H9 (cell line): ENCODE measurements around the gene SCFD2. TPM values are rescaled to one million over a fixed set of nuclear protein-coding genes. Genes with fewer than 3 reads are reported as not detected.

Experiments
- DNase-seq: peaks from one replicate; pipeline ENCODE4 v3.0.0-alpha.2; 2017
- H2AFZ ChIP-seq: one replicate; pipeline ENCODE4 v1.6.1; 2013; ENCODE audit warnings: mild to moderate bottlenecking, low read length, control low read depth, moderate library complexity
- H2AK5ac ChIP-seq: 2 replicates; pipeline ENCODE4 v1.6.1; 2013; ENCODE audit warnings: low read length, control low read depth, mixed read lengths; ENCODE audit not compliant: insufficient read length
- H2BK120ac ChIP-seq: one replicate; pipeline ENCODE4 v1.6.1; 2013; ENCODE audit warnings: low read depth, mild to moderate bottlenecking, low read length, control low read depth, inconsistent platforms; ENCODE audit not compliant: poor library complexity, severe bottlenecking
- H2BK12ac ChIP-seq: 2 replicates; pipeline ENCODE4 v1.6.1; 2013; ENCODE audit warnings: low read length, control low read depth, mixed read lengths, low read depth; ENCODE audit not compliant: insufficient read length
- H2BK15ac ChIP-seq: 2 replicates; pipeline ENCODE4 v1.6.1; 2013; ENCODE audit warnings: low read depth, low read length, control low read depth
- H2BK20ac ChIP-seq: one replicate; pipeline ENCODE4 v1.6.1; 2013; ENCODE audit warnings: low read depth, mild to moderate bottlenecking, low read length, control low read depth, inconsistent platforms; ENCODE audit not compliant: poor library complexity, severe bottlenecking
- H2BK5ac ChIP-seq: 2 replicates; pipeline ENCODE4 v1.6.1; 2013; ENCODE audit warnings: low read length, control low read depth, mixed read lengths; ENCODE audit not compliant: insufficient read length
- H3K14ac ChIP-seq: 2 replicates; pipeline ENCODE4 v1.6.1; 2013; ENCODE audit warnings: low read length, control low read depth; ENCODE audit not compliant: insufficient read depth
- H3K18ac ChIP-seq: 2 replicates; pipeline ENCODE4 v1.6.1; 2013; ENCODE audit warnings: low read depth, mild to moderate bottlenecking, mixed read lengths, low read length, control low read depth; ENCODE audit not compliant: insufficient read length
- H3K23ac ChIP-seq: 2 replicates; pipeline ENCODE4 v1.6.1; 2013; ENCODE audit warnings: low read length, control low read depth, mixed read lengths, low read depth; ENCODE audit not compliant: insufficient read length
- H3K23me2 ChIP-seq: 2 replicates; pipeline ENCODE4 v1.6.1; 2013; ENCODE audit warnings: low read depth, mild to moderate bottlenecking, mixed read lengths, low read length, control low read depth; ENCODE audit not compliant: insufficient read length, poor library complexity, severe bottlenecking
- H3K27ac ChIP-seq: 2 replicates; pipeline ENCODE4 v1.5.1; 2013; ENCODE audit warnings: low read length, control low read depth, mixed read lengths, low read depth; ENCODE audit not compliant: insufficient read length
- H3K27me3 ChIP-seq: 2 replicates; pipeline ENCODE4 v1.6.1; 2013; ENCODE audit warnings: low read length, control low read depth, inconsistent platforms; ENCODE audit not compliant: insufficient read depth
- H3K4ac ChIP-seq: 2 replicates; pipeline ENCODE4 v1.6.1; 2013; ENCODE audit warnings: low read depth, mild to moderate bottlenecking, control low read depth, inconsistent platforms, low read length, moderate library complexity
- H3K4me1 ChIP-seq: 2 replicates; pipeline ENCODE4 v1.6.1; 2013; ENCODE audit warnings: low read length, control low read depth, inconsistent platforms; ENCODE audit not compliant: insufficient read depth
- H3K4me2 ChIP-seq: 2 replicates; pipeline ENCODE4 v1.6.1; 2013; ENCODE audit warnings: low read length, control low read depth, mixed read lengths; ENCODE audit not compliant: insufficient read length, insufficient read depth
- H3K56ac ChIP-seq: 2 replicates; pipeline ENCODE4 v1.6.1; 2013; ENCODE audit warnings: low read depth, mild to moderate bottlenecking, mixed read lengths, low read length, control low read depth; ENCODE audit not compliant: insufficient read length
- H3K79me1 ChIP-seq: 2 replicates; pipeline ENCODE4 v1.6.1; 2013; ENCODE audit warnings: low read depth, mild to moderate bottlenecking, moderate library complexity, low read length, control low read depth, inconsistent platforms; ENCODE audit not compliant: insufficient read depth, poor library complexity, severe bottlenecking
- H3K79me2 ChIP-seq: 2 replicates; pipeline ENCODE4 v1.6.1; 2013; ENCODE audit warnings: low read length, control low read depth, inconsistent platforms; ENCODE audit not compliant: insufficient read depth
- H3K9ac ChIP-seq: 2 replicates; pipeline ENCODE4 v1.6.1; 2013; ENCODE audit warnings: low read length, control low read depth, mixed read lengths; ENCODE audit not compliant: insufficient read length; ENCODE audit errors: extremely low read depth
- H3K9me3 ChIP-seq: one replicate; pipeline ENCODE4 v1.6.1; 2013; ENCODE audit warnings: low read depth, low read length, inconsistent platforms; ENCODE audit not compliant: control insufficient read depth
- H3T11ph ChIP-seq: one replicate; pipeline ENCODE4 v1.6.1; 2013; ENCODE audit warnings: mild to moderate bottlenecking, low read length, control low read depth, inconsistent platforms
- H4K20me1 ChIP-seq: one replicate; pipeline ENCODE4 v1.6.1; 2013; ENCODE audit not compliant: control insufficient read depth, insufficient read length, insufficient read depth
- H4K5ac ChIP-seq: 2 replicates; pipeline ENCODE4 v1.6.1; 2013; ENCODE audit warnings: low read depth, mild to moderate bottlenecking, mixed read lengths, low read length, control low read depth; ENCODE audit not compliant: insufficient read length
- H4K8ac ChIP-seq: replicated peaks from 2 replicates; pipeline ENCODE4 v1.6.1; 2013; ENCODE audit warnings: low read length, control low read depth, mixed read lengths, low read depth; ENCODE audit not compliant: insufficient read length
- H4K91ac ChIP-seq: 2 replicates; pipeline ENCODE4 v1.6.1; 2013; ENCODE audit warnings: low read depth, mild to moderate bottlenecking, moderate library complexity, mixed read lengths, low read length, control low read depth; ENCODE audit not compliant: insufficient read length
- H3K27ac Mint-ChIP-seq, 3 experiments: 2 replicates in 2 of 3; 3 replicates in 1 of 3; pipeline ENCODE4 v1.8.0; 2020 to 2021; ENCODE audit warnings: mixed read lengths in 3 of 3, mild to moderate bottlenecking in 1 of 3, moderate library complexity in 1 of 3
- H3K27me3 Mint-ChIP-seq: 2 replicates; pipeline ENCODE4 v1.8.0; 2021; ENCODE audit warnings: low read depth, mild to moderate bottlenecking, moderate library complexity, mixed read lengths
- H3K36me3 Mint-ChIP-seq, 3 experiments: 2 replicates in 2 of 3; 3 replicates in 1 of 3; pipeline ENCODE4 v1.8.0; 2020 to 2021; ENCODE audit warnings: low read depth in 3 of 3, mixed read lengths in 3 of 3; ENCODE audit not compliant: insufficient read depth in 1 of 3
- H3K4me1 Mint-ChIP-seq, 2 experiments: 2 replicates each; pipeline ENCODE4 v1.8.0; 2020; ENCODE audit warnings: mixed read lengths in 2 of 2
- H3K4me3 Mint-ChIP-seq, 2 experiments: 2 replicates in 1 of 2; 3 replicates in 1 of 2; pipeline ENCODE4 v1.8.0; 2020 to 2021; ENCODE audit warnings: mild to moderate bottlenecking in 2 of 2, mixed read lengths in 2 of 2, moderate library complexity in 1 of 2
- H3K9me3 Mint-ChIP-seq, 2 experiments: 2 replicates in 1 of 2; 3 replicates in 1 of 2; pipeline ENCODE4 v1.8.0; 2020; ENCODE audit warnings: mild to moderate bottlenecking in 2 of 2, mixed read lengths in 2 of 2, moderate library complexity in 1 of 2
- CTCF ChIP-seq: fragments of 200-600 bp; sonication (generic); conservative IDR thresholded peaks from 3 replicates; pipeline ENCODE4 v1.8.0; 2021; ENCODE audit warnings: antibody characterized with exemption, mild to moderate bottlenecking
- WGBS: extraction: QIAGEN DNeasy Blood & Tissue Kit; methylation state at CpG from one replicate; pipeline ENCODE4 v1.1.7; 2013; ENCODE audit warnings: missing lambda C conversion rate, low lambda C conversion rate, mixed read lengths; ENCODE audit not compliant: insufficient read length; ENCODE audit errors: extremely low coverage; 5-methylcytosine and 5-hydroxymethylcytosine counted together
- total RNA-seq: library from RNA; stranded (reverse); gene quantifications from 2 replicates; pipeline ENCODE4 v1.2.1, GENCODE V29; 2021

SCFD2 gene
- total RNA-seq, 1 experiment from 2014 or later = 10.1 TPM

- Histone ChIP-seq H2BK120ac (no peak overlapping the region), H3K9me3 (no peaks in the 10 kb centered on the region), H3K27ac (no peak overlapping the region), H4K91ac (no peak overlapping the region), H3K79me2 (no peaks in the 10 kb centered on the region), H2AK5ac (no peak overlapping the region), H2BK20ac (no peak overlapping the region), H3K4me1 (no peaks in the 10 kb centered on the region), H3T11ph (no peak overlapping the region), H4K5ac (no peak overlapping the region), H3K9ac (no peak overlapping the region), H2AFZ (no peak overlapping the region), H4K8ac (no peak overlapping the region), H2BK15ac (no peak overlapping the region), H3K27me3 (no peaks in the 10 kb centered on the region), H3K14ac (no peak overlapping the region), H3K18ac (no peak overlapping the region), H3K4ac (no peak overlapping the region), H3K4me2 (no peak overlapping the region), H2BK12ac (no peak overlapping the region), H3K79me1 (no peaks in the 10 kb centered on the region), H3K23ac (no peak overlapping the region), H4K20me1 (no peaks in the 10 kb centered on the region), H3K56ac (no peak overlapping the region), H2BK5ac (no peak overlapping the region), H3K23me2 (no peaks in the 10 kb centered on the region)
- Mint-ChIP-seq H3K27ac (peak overlapping the region in 1 of 3 experiments; percentile 94; a peak in 2 of 7 replicates), H3K36me3 (no peaks in the 10 kb centered on the region), H3K27me3 (no peaks in the 10 kb centered on the region), H3K4me1 (peaks cover 7 to 11% of the 10 kb centered on the region in 2 experiments), H3K9me3 (no peaks in the 10 kb centered on the region), H3K4me3 (peak overlapping the region in 1 of 2 experiments; percentile 44; a peak in 2 of 5 replicates)
- TF ChIP-seq CTCF = no peak
- no peak for DNase-seq
- WGBS = no CpG with 5 or more reads among the region's 4 CpGs
Observed at GRCh38 chr4:53043891-53044650, 321.8 kb downstream of the SCFD2 start.
